DND-41 (cell line): ENCODE results near the gene PTF1A.

Source experiments
- EZH2 ChIP-seq: IDR thresholded peaks from 3 replicates; pipeline ENCODE4 v1.6.1; 2012; ENCODE audit warnings: borderline replicate concordance, low read depth, mild to moderate bottlenecking, moderate library complexity, low read length, inconsistent platforms; ENCODE audit not compliant: severe bottlenecking
- TF ChIP-seq, protein P1 (sequence below): IDR thresholded peaks from 2 replicates; pipeline ENCODE4 v1.5.1; 2012; ENCODE audit warnings: borderline replicate concordance, low read length, moderate library complexity, mild to moderate bottlenecking; ENCODE audit not compliant: poor library complexity, severe bottlenecking; ENCODE audit errors: extremely low read depth

DNA sequence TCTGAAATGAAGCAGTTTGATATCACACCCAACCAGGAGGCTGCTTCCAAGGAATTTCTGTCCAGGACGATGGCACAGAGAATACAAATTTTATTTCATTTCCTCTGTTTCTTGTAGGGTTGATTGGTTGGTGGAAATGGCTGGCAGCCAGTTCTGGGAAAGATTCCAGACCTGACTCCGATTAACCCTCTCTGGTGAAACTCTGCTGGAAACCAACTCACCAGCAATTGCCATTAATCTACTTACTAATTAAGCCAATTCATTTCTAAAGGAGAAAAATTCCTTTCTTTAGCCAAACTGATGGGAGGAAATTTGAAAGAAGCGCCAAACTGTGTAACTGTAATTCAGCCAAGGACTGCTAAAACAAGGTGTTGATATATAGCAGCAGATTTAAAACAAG lies 10.7 kb downstream of the PTF1A start:
- TF ChIP-seq, protein P1, sequence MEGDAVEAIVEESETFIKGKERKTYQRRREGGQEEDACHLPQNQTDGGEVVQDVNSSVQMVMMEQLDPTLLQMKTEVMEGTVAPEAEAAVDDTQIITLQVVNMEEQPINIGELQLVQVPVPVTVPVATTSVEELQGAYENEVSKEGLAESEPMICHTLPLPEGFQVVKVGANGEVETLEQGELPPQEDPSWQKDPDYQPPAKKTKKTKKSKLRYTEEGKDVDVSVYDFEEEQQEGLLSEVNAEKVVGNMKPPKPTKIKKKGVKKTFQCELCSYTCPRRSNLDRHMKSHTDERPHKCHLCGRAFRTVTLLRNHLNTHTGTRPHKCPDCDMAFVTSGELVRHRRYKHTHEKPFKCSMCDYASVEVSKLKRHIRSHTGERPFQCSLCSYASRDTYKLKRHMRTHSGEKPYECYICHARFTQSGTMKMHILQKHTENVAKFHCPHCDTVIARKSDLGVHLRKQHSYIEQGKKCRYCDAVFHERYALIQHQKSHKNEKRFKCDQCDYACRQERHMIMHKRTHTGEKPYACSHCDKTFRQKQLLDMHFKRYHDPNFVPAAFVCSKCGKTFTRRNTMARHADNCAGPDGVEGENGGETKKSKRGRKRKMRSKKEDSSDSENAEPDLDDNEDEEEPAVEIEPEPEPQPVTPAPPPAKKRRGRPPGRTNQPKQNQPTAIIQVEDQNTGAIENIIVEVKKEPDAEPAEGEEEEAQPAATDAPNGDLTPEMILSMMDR, result no peak
- no peak for TF ChIP-seq EZH2
